GM12878 (cell line): Measurements from ENCODE around the gene ZBED1. TPM values are rescaled to one million over a fixed set of nuclear protein-coding genes. Genes with fewer than 3 reads are reported as not detected.

Experiments used
- ATAC-seq: fragments of 200-7000 bp; cut with Tn5 transposase; 3 replicates; pipeline ENCODE4 v1.9.1; 2020; ENCODE audit warnings: mild to moderate bottlenecking, moderate library complexity
- BruUV-seq: library from RNA; stranded (reverse); fragments of 400-500 nt; replicated peaks from 2 replicates; lab custom pipeline; 2021; lab: Mats Ljungman, UMichigan
- CTCF ChIA-PET: fragments of 300-600 bp; sonication (Branson Sonifier 250); formaldehyde crosslinking; extraction: SDS; loops from one replicate; lab custom pipeline; 2021; ENCODE audit warnings: inconsistent platforms; lab: Yijun Ruan, JAX
- POLR2A ChIA-PET: fragments of 350-600 bp; formaldehyde crosslinking; extraction: SDS; loops from one replicate; lab custom pipeline; 2021; ENCODE audit warnings: inconsistent platforms; lab: Charles Lee
- RAD21 ChIA-PET: fragments of 300-600 bp; sonication (Branson Sonifier 250); formaldehyde crosslinking; loops from one replicate; lab custom pipeline; 2023; ENCODE audit warnings: antibody characterized with exemption; ENCODE audit not compliant: unreplicated experiment; lab: Charles Lee
- SMC1A ChIA-PET: fragments of 300-600 bp; sonication (Branson Sonifier 250); formaldehyde crosslinking; loops from one replicate; lab custom pipeline; 2023; ENCODE audit not compliant: unreplicated experiment, uncharacterized antibody; lab: Charles Lee
- DNase-seq: peaks from one replicate; pipeline ENCODE4 v3.0.0-alpha.2; 2011; ENCODE audit warnings: low read depth, low spot score
- FAIRE-seq: peaks from 3 replicates; lab custom pipeline; 2011; peaks lifted over from hg19 to GRCh38; lab: Jason Lieb, UNC
- H2AFZ ChIP-seq: 2 replicates; pipeline ENCODE4 v1.6.0; 2011; ENCODE audit warnings: low read depth, low read length, control low read depth; ENCODE audit not compliant: control insufficient read depth
- H3K27ac ChIP-seq: 2 replicates; pipeline ENCODE4 v1.5.1; 2011; ENCODE audit warnings: control low read depth; ENCODE audit not compliant: control insufficient read depth, insufficient read depth
- H3K27me3 ChIP-seq, 2 experiments: replicated peaks in 1 of 2; 2 replicates each; pipeline versions ENCODE4 v1.6.0 to v1.6.1; 2011; ENCODE audit warnings: low read length in 1 of 2; ENCODE audit not compliant: control insufficient read depth in 2 of 2, insufficient read depth in 2 of 2
- H3K36me3 ChIP-seq, 2 experiments: 2 replicates each; pipeline ENCODE4 v1.5.1; 2011; ENCODE audit warnings: low read length in 1 of 2; ENCODE audit not compliant: control insufficient read depth in 2 of 2, insufficient read depth in 2 of 2
- H3K4me1 ChIP-seq: 2 replicates; pipeline ENCODE4 v1.6.1; 2011; ENCODE audit warnings: mild to moderate bottlenecking, low read length, moderate library complexity, mixed read lengths; ENCODE audit not compliant: control insufficient read depth, insufficient read depth
- H3K4me2 ChIP-seq: 2 replicates; pipeline ENCODE4 v1.6.0; 2011; ENCODE audit warnings: control low read depth; ENCODE audit not compliant: control insufficient read depth, insufficient read depth
- H3K4me3 ChIP-seq: fragments of 200-600 bp; sonication (generic); 2 replicates; pipeline ENCODE4 v1.5.1; 2016
- H3K79me2 ChIP-seq: 2 replicates; pipeline ENCODE4 v1.6.0; 2011; ENCODE audit warnings: low read length; ENCODE audit not compliant: control insufficient read depth, insufficient read depth
- H3K9ac ChIP-seq: 2 replicates; pipeline ENCODE4 v1.8.0; 2011; ENCODE audit warnings: low read length, control low read depth, mixed read lengths; ENCODE audit not compliant: control insufficient read depth, insufficient read depth
- H3K9me3 ChIP-seq: replicated peaks from 3 replicates; pipeline ENCODE4 v1.5.1; 2011; ENCODE audit warnings: mild to moderate bottlenecking, low read length; ENCODE audit not compliant: control insufficient read depth, insufficient read depth
- H4K20me1 ChIP-seq: 2 replicates; pipeline ENCODE4 v1.6.0; 2011; ENCODE audit not compliant: control insufficient read depth, insufficient read depth
- FOXM1 ChIP-seq: IDR thresholded peaks from 2 replicates; pipeline ENCODE4 v1.6.1; 2012; ENCODE audit warnings: low read depth, mild to moderate bottlenecking, inconsistent platforms, low read length, moderate library complexity
- MEF2A ChIP-seq: IDR thresholded peaks from 2 replicates; pipeline ENCODE4 v1.6.1; 2011; ENCODE audit warnings: low read depth, mild to moderate bottlenecking, low read length, moderate library complexity; ENCODE audit not compliant: insufficient read depth
- MLLT1 ChIP-seq: fragments of 450-650 bp; IDR thresholded peaks from 2 replicates; pipeline ENCODE4 v1.6.1; 2016; ENCODE audit warnings: mild to moderate bottlenecking
- NR2C1 ChIP-seq: fragments of 450-650 bp; IDR thresholded peaks from 2 replicates; pipeline ENCODE4 v1.6.1; 2017; ENCODE audit warnings: antibody characterized with exemption, mild to moderate bottlenecking, moderate library complexity
- POLR2A ChIP-seq: IDR thresholded peaks from 2 replicates; pipeline ENCODE4 v1.6.1; 2011; ENCODE audit warnings: low read depth, mild to moderate bottlenecking, low read length
- SIN3A ChIP-seq: IDR thresholded peaks from 2 replicates; pipeline ENCODE4 v1.6.1; 2012; ENCODE audit warnings: low read depth, low read length, improper control_type of control experiment
- SRF ChIP-seq, 2 experiments: IDR thresholded peaks; 2 replicates each; pipeline ENCODE4 v1.6.1; 2011; ENCODE audit warnings: low read depth in 2 of 2, low read length in 2 of 2, mild to moderate bottlenecking in 1 of 2, moderate library complexity in 1 of 2
- USF1 ChIP-seq: IDR thresholded peaks from 2 replicates; pipeline ENCODE4 v1.6.1; 2011; ENCODE audit warnings: borderline replicate concordance, low read depth, mild to moderate bottlenecking, moderate library complexity, mixed read lengths, low read length; ENCODE audit not compliant: insufficient read depth; ENCODE audit errors: extremely low read length
- ZBTB4 ChIP-seq: fragments of 450-650 bp; formaldehyde crosslinking; IDR thresholded peaks from 2 replicates; pipeline ENCODE4 v1.4.0; 2022; ENCODE audit warnings: mild to moderate bottlenecking, moderate library complexity
- ZNF687 ChIP-seq: fragments of 450-650 bp; IDR thresholded peaks from 2 replicates; pipeline ENCODE4 v1.6.1; 2017; ENCODE audit warnings: mild to moderate bottlenecking, moderate library complexity
- WGBS: methylation state at CpG from one replicate; pipeline ENCODE4 v1.1.6; 2016; ENCODE audit warnings: low lambda C conversion rate; ENCODE audit not compliant: insufficient replicate concordance, insufficient coverage; ENCODE audit errors: missing lambda C conversion rate; 5-methylcytosine and 5-hydroxymethylcytosine counted together
- in situ Hi-C: fragments of 300-500 bp; cut with MboI; formaldehyde crosslinking; loops from 9 replicates; pipeline ENCODE4 v1.14.3; 2018; ENCODE audit warnings: mixed read lengths
- intact Hi-C: fragments of 100-400 bp; cut with micrococcal nuclease; formaldehyde crosslinking; loops from one replicate; pipeline ENCODE4 v1.14.2; 2022; ENCODE audit not compliant: unreplicated experiment
- polyA plus RNA-seq, 11 experiments: library from polyadenylated mRNA; depleted of rRNA in 4 of 11; unstranded in 6 of 11; stranded (reverse) in 5 of 11; fragments of >200 nt; fragmentation: Nextera tagmentation in 4 of 11; fragmentation: Illumina TruSeq in 1 of 11; extraction: Ambion mirVana in 4 of 11; extraction: Trizol in 1 of 11; gene quantifications; 1 replicate in 1 of 11; 2 replicates in 10 of 11; pipeline versions ENCODE4 v1.2.1 to v1.2.3, GENCODE V29; 2011 to 2016; ENCODE audit warnings: inconsistent platforms in 2 of 11, missing spikeins in 2 of 11, low read depth in 1 of 11
- total RNA-seq, 4 experiments: library from RNA; depleted of rRNA in 3 of 4; stranded (reverse); fragments of >200 nt in 3 of 4; fragmentation: Illumina TruSeq in 1 of 4; extraction: Trizol in 1 of 4; gene quantifications; 2 replicates each; pipeline versions ENCODE4 v1.2.1 to v1.2.3, GENCODE V29; 2013 to 2021

Gene ZBED1
- total and polyA plus RNA-seq, 10 of the 15 experiments (the other 5 are each of a cell fraction or from before 2014, with no cell fraction given) = 1.9 to 75.5 (median 40.5) TPM

- no peak for TF ChIP-seq ZNF687
- TF ChIP-seq USF1 = no peak
- no peak for TF ChIP-seq SRF (IDR thresholded peaks at IDR 0.05; ENCODE audit: low read depth in 2 of 2, low read length in 2 of 2)
- no peak for TF ChIP-seq SIN3A
- TF ChIP-seq, all 136 proteins: peak for 0
Measured at GRCh38 chrX:2484256-2484655, 16.5 kb downstream of the ZBED1 start (continued).

GRCh38 chrX:2483398-2484060, 17.2 kb downstream of the ZBED1 start:
- H3K79me2 ChIP-seq = no peaks in the 10 kb centered on the region; the same call in none of the 2 replicates
- ATAC-seq (no peak), FAIRE-seq (no peak), DNase-seq (no peak)
- 87% methylated on average over 15 of the region's 16 CpGs for WGBS
- H4K20me1 ChIP-seq = no peaks in the 10 kb centered on the region
- H2AFZ ChIP-seq = no peak overlapping the region
- no peak overlapping the region for H3K4me2 ChIP-seq
- SMC1A ChIA-PET = no interaction called here
- CTCF ChIA-PET = no interaction called here
- H3K9me3 ChIP-seq = no peaks in the 10 kb centered on the region
- peaks cover 7 to 9% of the 10 kb centered on the region in 2 experiments for H3K36me3 ChIP-seq
- H3K27me3 ChIP-seq = no peaks in the 10 kb centered on the region
- in situ Hi-C loops (no loop called here), intact Hi-C loops (no loop called here)
- H3K27ac ChIP-seq = no peak overlapping the region
- BruUV-seq = no TSS peak
- RAD21 ChIA-PET = no interaction called here
- no peak overlapping the region for H3K4me3 ChIP-seq
- H3K4me1 ChIP-seq = no peaks in the 10 kb centered on the region
- POLR2A ChIA-PET = no interaction called here
- no peak overlapping the region for H3K9ac ChIP-seq
- TF ChIP-seq NR2C1 = no peak
- TF ChIP-seq FOXM1 = no peak
- no peak for TF ChIP-seq POLR2A
- TF ChIP-seq ZBTB4 (CRISPR knock-in tag) = no peak
- no peak for TF ChIP-seq MLLT1
- no peak for TF ChIP-seq MEF2A
